ENCODE data around the gene RPL15.

The RPL15 gene

DNA sequence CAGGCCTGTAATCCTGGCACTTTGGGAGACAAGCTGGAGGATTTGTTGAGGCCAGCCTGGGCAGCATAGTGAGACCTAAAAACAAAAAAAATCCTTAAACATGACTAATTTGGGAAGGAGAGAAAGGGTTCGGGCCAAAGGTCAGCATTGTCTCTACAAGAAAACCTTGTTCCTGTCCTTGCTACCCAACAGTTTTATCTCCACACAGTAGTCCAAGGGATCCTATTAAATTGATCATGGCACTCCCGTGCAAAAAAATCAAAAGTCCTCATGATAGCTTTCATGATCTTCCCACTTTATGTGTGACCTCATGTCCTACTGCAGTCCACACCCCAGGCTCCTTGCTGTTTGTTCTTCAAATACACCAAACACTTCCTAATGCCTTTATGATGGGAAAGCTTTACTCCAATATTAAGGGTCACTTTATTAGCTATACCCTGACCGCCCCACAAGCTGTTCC is 4.2 kb downstream of the RPL15 start:
- peaks cover 54% of the 10 kb centered on the region for H3K36me3 Mint-ChIP-seq (ENCODE audit: insufficient read depth)
- H3K27ac Mint-ChIP-seq (ENCODE audit: low read depth), result no peak overlapping the region
- H3K27me3 Mint-ChIP-seq, result no peaks in the 10 kb centered on the region
- no peak for DNase-seq (ENCODE audit: low spot score in 2 of 2)
- no peak for ATAC-seq (replicated peaks; ENCODE audit: extremely low read depth, poor library complexity, severe bottlenecking)
- no peak overlapping the region for H3K4me3 Mint-ChIP-seq
- H3K4me1 Mint-ChIP-seq, result peaks cover 32% of the 10 kb centered on the region
- no peaks in the 10 kb centered on the region for H3K9me3 Mint-ChIP-seq

GRCh38 chr3:23923786-23924185 is 6.9 kb downstream of the RPL15 start:
- no peaks in the 10 kb centered on the region for H3K9me3 Mint-ChIP-seq
- no peak for DNase-seq (ENCODE audit: low spot score in 2 of 2)
- H3K4me1 Mint-ChIP-seq, result peaks cover 16% of the 10 kb centered on the region
- ATAC-seq (replicated peaks; ENCODE audit: extremely low read depth, poor library complexity, severe bottlenecking), result no peak
- no peak overlapping the region for H3K4me3 Mint-ChIP-seq
- peaks cover 33% of the 10 kb centered on the region for H3K36me3 Mint-ChIP-seq (ENCODE audit: insufficient read depth)
- no peak overlapping the region for H3K27ac Mint-ChIP-seq (ENCODE audit: low read depth)
- H3K27me3 Mint-ChIP-seq, result no peaks in the 10 kb centered on the region

DNA sequence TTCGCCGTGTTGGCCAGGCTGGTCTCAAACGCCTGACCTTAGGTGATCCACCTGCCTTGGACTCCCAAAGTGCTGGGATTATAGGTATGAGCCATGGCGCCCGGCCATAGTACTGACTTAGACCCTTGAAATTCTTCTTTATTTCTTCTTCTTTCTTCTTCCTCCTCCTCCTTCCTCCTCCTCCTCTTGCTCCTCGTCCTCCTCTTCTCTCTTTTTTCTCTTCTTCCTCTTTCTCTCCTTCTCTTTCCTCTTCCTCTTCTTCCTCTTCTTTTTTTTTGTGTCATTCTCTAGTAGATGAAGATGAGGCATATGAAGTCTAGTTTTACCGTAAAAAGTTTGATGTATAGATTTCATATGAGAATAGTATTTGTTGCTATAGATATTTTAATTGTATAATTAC is 9.3 kb downstream of the RPL15 start:
- Mint-ChIP-seq H3K4me3 (no peak overlapping the region), H3K4me1 (no peaks in the 10 kb centered on the region), H3K27ac (ENCODE audit: low read depth) (no peak overlapping the region), H3K9me3 (no peaks in the 10 kb centered on the region), H3K27me3 (no peaks in the 10 kb centered on the region), H3K36me3 (ENCODE audit: insufficient read depth) (peaks cover 12% of the 10 kb centered on the region)
- DNase-seq (ENCODE audit: low spot score in 2 of 2) (no peak), ATAC-seq (replicated peaks; ENCODE audit: extremely low read depth, poor library complexity, severe bottlenecking) (no peak)

GRCh38 chr3:23926736-23927135 is 9.8 kb downstream of the RPL15 start:
- H3K27ac Mint-ChIP-seq (ENCODE audit: low read depth), result no peak overlapping the region
- ATAC-seq (replicated peaks; ENCODE audit: extremely low read depth, poor library complexity, severe bottlenecking) (no peak), DNase-seq (ENCODE audit: low spot score in 2 of 2) (no peak)
- H3K36me3 Mint-ChIP-seq (ENCODE audit: insufficient read depth), result peaks cover 7% of the 10 kb centered on the region
- no peaks in the 10 kb centered on the region for H3K27me3 Mint-ChIP-seq
- H3K9me3 Mint-ChIP-seq, result no peaks in the 10 kb centered on the region
- no peak overlapping the region for H3K4me3 Mint-ChIP-seq
- no peaks in the 10 kb centered on the region for H3K4me1 Mint-ChIP-seq

GRCh38 chr3:23928524-23928923 is 11.6 kb downstream of the RPL15 start:
- ATAC-seq (replicated peaks; ENCODE audit: extremely low read depth, poor library complexity, severe bottlenecking), result no peak
- Mint-ChIP-seq H3K9me3 (no peaks in the 10 kb centered on the region), H3K4me1 (no peaks in the 10 kb centered on the region), H3K27me3 (no peaks in the 10 kb centered on the region), H3K36me3 (ENCODE audit: insufficient read depth) (no peaks in the 10 kb centered on the region), H3K27ac (ENCODE audit: low read depth) (no peak overlapping the region), H3K4me3 (no peak overlapping the region)
- DNase-seq (ENCODE audit: low spot score in 2 of 2), result no peak

DNA sequence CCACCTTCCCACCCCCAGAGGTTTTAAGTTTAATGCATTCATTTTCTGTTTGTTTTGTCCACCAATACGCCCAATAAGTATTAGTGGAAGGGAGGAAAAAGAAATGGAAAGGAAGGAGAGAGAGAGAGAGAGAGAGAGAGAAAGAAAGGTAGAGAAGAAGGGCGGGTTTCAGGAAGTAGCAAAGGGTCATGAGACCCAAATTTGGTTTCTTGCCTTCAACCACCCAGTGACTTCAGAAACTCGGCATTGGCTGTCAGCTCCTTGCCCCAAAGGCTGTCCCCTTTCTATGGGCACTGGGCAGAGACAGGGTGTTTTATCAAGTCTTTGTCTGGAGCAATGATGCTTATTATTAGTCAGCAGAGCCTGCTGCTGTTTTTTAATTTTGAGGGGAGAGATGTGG is 14.7 kb downstream of the RPL15 start:
- ATAC-seq (replicated peaks; ENCODE audit: extremely low read depth, poor library complexity, severe bottlenecking), result no peak
- Mint-ChIP-seq H3K4me3 (no peak overlapping the region), H3K9me3 (no peaks in the 10 kb centered on the region), H3K36me3 (ENCODE audit: insufficient read depth) (no peaks in the 10 kb centered on the region), H3K27ac (ENCODE audit: low read depth) (no peak overlapping the region), H3K4me1 (no peaks in the 10 kb centered on the region), H3K27me3 (peaks cover 2% of the 10 kb centered on the region)
- DNase-seq (ENCODE audit: low spot score in 2 of 2), result no peak

- Mint-ChIP-seq H3K4me3 (no peak overlapping the region), H3K9me3 (no peaks in the 10 kb centered on the region), H3K36me3 (ENCODE audit: insufficient read depth) (no peaks in the 10 kb centered on the region), H3K27ac (ENCODE audit: low read depth) (no peak overlapping the region), H3K27me3 (peaks cover 11% of the 10 kb centered on the region), H3K4me1 (no peaks in the 10 kb centered on the region)
- DNase-seq (ENCODE audit: low spot score in 2 of 2), result no peak
- no peak for ATAC-seq (replicated peaks; ENCODE audit: extremely low read depth, poor library complexity, severe bottlenecking)
Observed at GRCh38 chr3:23932571-23932970, 15.6 kb downstream of the RPL15 start.

DNA sequence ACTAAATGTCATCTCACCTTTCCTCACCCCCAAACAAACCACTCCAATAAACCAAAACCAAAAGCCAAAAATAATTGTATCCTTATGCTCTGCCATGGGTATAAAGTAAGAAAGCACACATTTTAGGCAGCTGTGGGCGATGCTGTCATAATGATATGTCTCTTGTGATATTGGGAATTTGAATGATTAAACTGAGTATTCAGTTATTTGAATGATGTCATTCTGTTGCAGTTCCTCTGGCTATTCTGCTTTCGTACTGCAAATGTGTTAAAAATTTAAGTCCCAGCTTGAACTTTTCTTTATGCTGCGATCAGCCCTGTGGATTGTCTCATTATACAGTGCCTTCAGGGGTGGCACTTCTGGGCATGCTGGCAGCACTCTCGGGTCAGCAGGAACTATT is 17.3 kb downstream of the RPL15 start:
- ATAC-seq (replicated peaks; ENCODE audit: extremely low read depth, poor library complexity, severe bottlenecking) (no peak), DNase-seq (ENCODE audit: low spot score in 2 of 2) (no peak)
- Mint-ChIP-seq H3K9me3 (no peaks in the 10 kb centered on the region), H3K27ac (ENCODE audit: low read depth) (no peak overlapping the region), H3K4me1 (no peaks in the 10 kb centered on the region), H3K4me3 (no peak overlapping the region), H3K36me3 (ENCODE audit: insufficient read depth) (no peaks in the 10 kb centered on the region), H3K27me3 (peaks cover 11% of the 10 kb centered on the region)

GRCh38 chr3:23937296-23937695 is 20.4 kb downstream of the RPL15 start:
- peaks cover 11% of the 10 kb centered on the region for H3K27me3 Mint-ChIP-seq
- no peaks in the 10 kb centered on the region for H3K9me3 Mint-ChIP-seq
- H3K4me1 Mint-ChIP-seq, result no peaks in the 10 kb centered on the region
- H3K36me3 Mint-ChIP-seq (ENCODE audit: insufficient read depth), result no peaks in the 10 kb centered on the region
- H3K27ac Mint-ChIP-seq (ENCODE audit: low read depth), result no peak overlapping the region
- DNase-seq (ENCODE audit: low spot score in 2 of 2) (no peak), ATAC-seq (replicated peaks; ENCODE audit: extremely low read depth, poor library complexity, severe bottlenecking) (no peak)
- H3K4me3 Mint-ChIP-seq, result no peak overlapping the region

- Mint-ChIP-seq H3K4me3 (no peak overlapping the region), H3K27me3 (peaks cover 11% of the 10 kb centered on the region), H3K27ac (ENCODE audit: low read depth) (no peak overlapping the region), H3K4me1 (peaks cover 1% of the 10 kb centered on the region), H3K9me3 (no peaks in the 10 kb centered on the region), H3K36me3 (ENCODE audit: insufficient read depth) (no peaks in the 10 kb centered on the region)
- DNase-seq (ENCODE audit: low spot score in 2 of 2) (no peak), ATAC-seq (replicated peaks; ENCODE audit: extremely low read depth, poor library complexity, severe bottlenecking) (no peak)
Observed at GRCh38 chr3:23938688-23939087, 21.8 kb downstream of the RPL15 start.

- peaks cover 13% of the 10 kb centered on the region for H3K4me1 Mint-ChIP-seq
- H3K9me3 Mint-ChIP-seq, result no peaks in the 10 kb centered on the region
- H3K36me3 Mint-ChIP-seq (ENCODE audit: insufficient read depth), result peaks cover 13% of the 10 kb centered on the region
- ATAC-seq (replicated peaks; ENCODE audit: extremely low read depth, poor library complexity, severe bottlenecking), result no peak
- no peak overlapping the region for H3K27ac Mint-ChIP-seq (ENCODE audit: low read depth)
- no peak for DNase-seq (ENCODE audit: low spot score in 2 of 2)
- peaks cover 11% of the 10 kb centered on the region for H3K27me3 Mint-ChIP-seq
- no peak overlapping the region for H3K4me3 Mint-ChIP-seq
Observed at GRCh38 chr3:23940775-23941174, 23.8 kb downstream of the RPL15 start.

DNA sequence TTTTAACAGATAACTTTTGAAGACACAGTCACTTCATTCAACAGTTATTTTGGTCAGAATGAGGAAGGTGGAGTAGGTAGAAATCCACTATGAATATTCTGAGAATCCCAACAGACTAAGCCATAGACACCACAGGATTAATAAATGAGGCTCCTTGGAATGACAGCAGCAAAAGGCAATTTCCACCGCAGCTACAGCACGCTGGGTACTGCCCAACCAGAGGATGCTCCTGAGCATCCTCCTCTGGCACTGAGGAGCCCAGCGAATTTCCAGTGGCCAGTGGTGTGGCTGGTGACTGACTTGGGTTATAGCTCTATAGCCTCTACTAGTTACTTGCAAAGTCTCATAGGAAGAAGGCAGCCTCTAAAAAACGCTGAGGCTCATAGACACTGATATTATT is 24.5 kb downstream of the RPL15 start:
- no peak for ATAC-seq (replicated peaks; ENCODE audit: extremely low read depth, poor library complexity, severe bottlenecking)
- no peak for DNase-seq (ENCODE audit: low spot score in 2 of 2)
- no peak overlapping the region for H3K4me3 Mint-ChIP-seq
- peaks cover 18% of the 10 kb centered on the region for H3K36me3 Mint-ChIP-seq (ENCODE audit: insufficient read depth)
- H3K27me3 Mint-ChIP-seq, result peaks cover 10% of the 10 kb centered on the region
- H3K9me3 Mint-ChIP-seq, result no peaks in the 10 kb centered on the region
- H3K4me1 Mint-ChIP-seq, result peaks cover 13% of the 10 kb centered on the region
- H3K27ac Mint-ChIP-seq (ENCODE audit: low read depth), result no peak overlapping the region

DNA sequence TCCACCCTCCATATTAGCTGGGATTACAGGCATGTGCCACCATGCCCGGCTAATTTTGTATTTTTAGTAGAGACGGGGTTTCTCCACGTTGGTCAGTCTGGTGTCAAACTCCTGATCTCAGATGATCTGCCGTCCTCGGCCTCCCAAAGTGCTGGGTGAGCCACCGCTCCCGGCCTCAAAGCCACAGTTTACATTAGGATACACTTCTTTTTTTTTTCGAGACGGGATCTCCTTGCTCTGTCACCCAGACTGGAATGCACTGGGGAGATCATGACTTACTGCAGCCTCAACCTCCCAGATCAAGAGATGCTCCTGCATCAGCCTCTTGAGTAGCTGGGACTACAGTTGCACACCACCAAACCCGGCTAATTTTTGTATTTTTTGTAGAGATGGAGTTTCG is 25.6 kb downstream of the RPL15 start:
- no peak for DNase-seq (ENCODE audit: low spot score in 2 of 2)
- Mint-ChIP-seq H3K27me3 (no peaks in the 10 kb centered on the region), H3K27ac (ENCODE audit: low read depth) (no peak overlapping the region), H3K9me3 (no peaks in the 10 kb centered on the region), H3K4me3 (no peak overlapping the region), H3K36me3 (ENCODE audit: insufficient read depth) (peaks cover 20% of the 10 kb centered on the region), H3K4me1 (peaks cover 19% of the 10 kb centered on the region)
- ATAC-seq (replicated peaks; ENCODE audit: extremely low read depth, poor library complexity, severe bottlenecking), result no peak
